IgD-negative memory B cell (primary cell): ENCODE measurements around the gene PRRC2B. TPM values are rescaled to one million over a fixed set of nuclear protein-coding genes. Genes with fewer than 3 reads are reported as not detected.

Source experiments
- H3K27ac Mint-ChIP-seq, 3 donors: one replicate each; pipeline ENCODE4 v1.8.0; 2020 to 2022; ENCODE audit warnings: mild to moderate bottlenecking in 3 of 3, mixed read lengths in 3 of 3, moderate library complexity in 1 of 3
- H3K27me3 Mint-ChIP-seq: one replicate; pipeline ENCODE4 v1.8.0; 2021; ENCODE audit warnings: mixed read lengths
- H3K36me3 Mint-ChIP-seq: one replicate; pipeline ENCODE4 v1.8.0; 2020; ENCODE audit warnings: mild to moderate bottlenecking, mixed read lengths
- H3K4me1 Mint-ChIP-seq, 3 donors: one replicate each; pipeline ENCODE4 v1.8.0; 2020 to 2022; ENCODE audit warnings: mixed read lengths in 3 of 3, mild to moderate bottlenecking in 1 of 3
- H3K4me3 Mint-ChIP-seq, 4 donors: one replicate each; pipeline ENCODE4 v1.8.0; 2020 to 2022; ENCODE audit warnings: mild to moderate bottlenecking in 4 of 4, mixed read lengths in 4 of 4, moderate library complexity in 3 of 4
- H3K9me3 Mint-ChIP-seq, 3 donors: one replicate each; pipeline ENCODE4 v1.8.0; 2020 to 2021; ENCODE audit warnings: mixed read lengths in 3 of 3, mild to moderate bottlenecking in 1 of 3
- polyA plus RNA-seq: library from polyadenylated mRNA; unstranded; fragments of 300-500 nt; fragmentation: Illumina TruSeq; gene quantifications from one replicate; pipeline ENCODE4 v1.2.3, GENCODE V29; 2021

The PRRC2B gene
- polyA plus RNA-seq, 1 donor from 2014 or later: 34.1 TPM

- Mint-ChIP-seq H3K4me1 (peaks cover 0 to 1% (median 0%) of the 10 kb centered on the region in 3 donors), H3K27ac (peak overlapping the region in 1 of 3 donors; percentile 60), H3K36me3 (peaks cover 7% of the 10 kb centered on the region), H3K9me3 (no peaks in the 10 kb centered on the region), H3K4me3 (peak overlapping the region in 1 of 4 donors; percentile 26), H3K27me3 (no peaks in the 10 kb centered on the region)
Measured at GRCh38 chr9:131473198-131473885, 79.5 kb downstream of the PRRC2B start.

- no peaks in the 10 kb centered on the region for H3K9me3 Mint-ChIP-seq
- peak overlapping the region in 1 of 4 donors; percentile 26 for H3K4me3 Mint-ChIP-seq
- peaks cover 0 to 1% (median 0%) of the 10 kb centered on the region in 3 donors for H3K4me1 Mint-ChIP-seq
- H3K36me3 Mint-ChIP-seq: peaks cover 7% of the 10 kb centered on the region
- H3K27ac Mint-ChIP-seq: peak overlapping the region in 1 of 3 donors; percentile 60
- no peaks in the 10 kb centered on the region for H3K27me3 Mint-ChIP-seq
Measured at GRCh38 chr9:131473891-131474290, 80.0 kb downstream of the PRRC2B start.

GRCh38 chr9:131474711-131475110, 80.8 kb downstream of the PRRC2B start:
- H3K27ac Mint-ChIP-seq: peak overlapping the region in 1 of 3 donors; percentile 57
- H3K4me3 Mint-ChIP-seq: no peak overlapping the region
- peaks cover 6% of the 10 kb centered on the region for H3K36me3 Mint-ChIP-seq
- H3K9me3 Mint-ChIP-seq: no peaks in the 10 kb centered on the region
- H3K27me3 Mint-ChIP-seq: no peaks in the 10 kb centered on the region
- peaks cover 0 to 1% (median 0%) of the 10 kb centered on the region in 3 donors for H3K4me1 Mint-ChIP-seq

GRCh38 chr9:131475111-131475955, 81.4 kb downstream of the PRRC2B start:
- Mint-ChIP-seq H3K4me1 (no peaks in the 10 kb centered on the region), H3K27ac (peak overlapping the region in 2 of 3 donors; percentile 31 to 57), H3K36me3 (peaks cover 1% of the 10 kb centered on the region), H3K9me3 (no peaks in the 10 kb centered on the region), H3K27me3 (no peaks in the 10 kb centered on the region), H3K4me3 (no peak overlapping the region)

GRCh38 chr9:131475956-131476776, 82.3 kb downstream of the PRRC2B start:
- Mint-ChIP-seq H3K9me3 (no peaks in the 10 kb centered on the region), H3K36me3 (peaks cover 1% of the 10 kb centered on the region), H3K4me1 (no peaks in the 10 kb centered on the region), H3K4me3 (no peak overlapping the region), H3K27ac (peak overlapping the region in 2 of 3 donors; percentile 31), H3K27me3 (no peaks in the 10 kb centered on the region)

- peaks cover 2% of the 10 kb centered on the region for H3K36me3 Mint-ChIP-seq
- H3K27ac Mint-ChIP-seq: no peak overlapping the region
Measured at GRCh38 chr9:131476777-131477345, 83.0 kb downstream of the PRRC2B start.

GRCh38 chr9:131477367-131477766, 83.5 kb downstream of the PRRC2B start:
- Mint-ChIP-seq H3K36me3 (peaks cover 5% of the 10 kb centered on the region), H3K27ac (no peak overlapping the region), H3K27me3 (no peaks in the 10 kb centered on the region), H3K4me1 (no peaks in the 10 kb centered on the region), H3K4me3 (no peak overlapping the region), H3K9me3 (no peaks in the 10 kb centered on the region)

More at GRCh38 chr9:131476777-131477345, 83.0 kb downstream of the PRRC2B start:
- Mint-ChIP-seq H3K4me3 (no peak overlapping the region), H3K9me3 (no peaks in the 10 kb centered on the region), H3K27me3 (no peaks in the 10 kb centered on the region), H3K4me1 (no peaks in the 10 kb centered on the region)

- Mint-ChIP-seq H3K4me1 (no peaks in the 10 kb centered on the region), H3K4me3 (no peak overlapping the region), H3K27ac (peak overlapping the region in 2 of 3 donors; percentile 74 to 82), H3K36me3 (peaks cover 3% of the 10 kb centered on the region), H3K9me3 (no peaks in the 10 kb centered on the region), H3K27me3 (no peaks in the 10 kb centered on the region)
Measured at GRCh38 chr9:131477816-131478419, 84.0 kb downstream of the PRRC2B start.

GRCh38 chr9:131478421-131478868, 84.6 kb downstream of the PRRC2B start:
- Mint-ChIP-seq H3K27ac (peak overlapping the region; percentile 18 to 82 (median 74)), H3K27me3 (no peaks in the 10 kb centered on the region), H3K4me3 (no peak overlapping the region), H3K9me3 (no peaks in the 10 kb centered on the region), H3K36me3 (peaks cover 3% of the 10 kb centered on the region), H3K4me1 (no peaks in the 10 kb centered on the region)

GRCh38 chr9:131478911-131479310, 85.0 kb downstream of the PRRC2B start:
- H3K4me3 Mint-ChIP-seq: no peak overlapping the region
- no peaks in the 10 kb centered on the region for H3K9me3 Mint-ChIP-seq
- H3K27ac Mint-ChIP-seq: peak overlapping the region in 1 of 3 donors; percentile 74
- H3K27me3 Mint-ChIP-seq: no peaks in the 10 kb centered on the region
- peaks cover 3% of the 10 kb centered on the region for H3K36me3 Mint-ChIP-seq
- no peaks in the 10 kb centered on the region for H3K4me1 Mint-ChIP-seq

- no peak overlapping the region for H3K4me3 Mint-ChIP-seq
- H3K4me1 Mint-ChIP-seq: no peaks in the 10 kb centered on the region
- no peaks in the 10 kb centered on the region for H3K9me3 Mint-ChIP-seq
- peaks cover 3% of the 10 kb centered on the region for H3K36me3 Mint-ChIP-seq
- H3K27me3 Mint-ChIP-seq: no peaks in the 10 kb centered on the region
- no peak overlapping the region for H3K27ac Mint-ChIP-seq
Measured at GRCh38 chr9:131480258-131480657, 86.4 kb downstream of the PRRC2B start.

- peaks cover 4% of the 10 kb centered on the region for H3K36me3 Mint-ChIP-seq
- no peaks in the 10 kb centered on the region for H3K27me3 Mint-ChIP-seq
- no peak overlapping the region for H3K27ac Mint-ChIP-seq
- H3K9me3 Mint-ChIP-seq: no peaks in the 10 kb centered on the region
- peak overlapping the region in 1 of 4 donors; percentile 17 for H3K4me3 Mint-ChIP-seq
- H3K4me1 Mint-ChIP-seq: peaks cover 0 to under 1% (median 0%) of the 10 kb centered on the region in 3 donors
Measured at GRCh38 chr9:131481441-131482342, 87.8 kb downstream of the PRRC2B start.

GRCh38 chr9:131482343-131483006, 88.6 kb downstream of the PRRC2B start:
- Mint-ChIP-seq H3K36me3 (peaks cover 5% of the 10 kb centered on the region), H3K4me1 (peaks cover 0 to 1% (median 0%) of the 10 kb centered on the region in 3 donors), H3K27me3 (no peaks in the 10 kb centered on the region), H3K4me3 (no peak overlapping the region), H3K9me3 (no peaks in the 10 kb centered on the region), H3K27ac (peak overlapping the region in 1 of 3 donors; percentile 70)
